Activated CD4-positive, alpha-beta memory T cell treated with anti-CD3 and anti-CD28 coated beads for 36 hours (primary cell): Measurements from ENCODE around the gene MATCAP1. TPM values are rescaled to one million over a fixed set of nuclear protein-coding genes. Genes with fewer than 3 reads are reported as not detected.

Experiments
- CTCF ChIA-PET: fragments of 350-600 bp; sonication (Branson Sonifier 250); formaldehyde crosslinking; loops from one replicate; lab custom pipeline; 2021; ENCODE audit warnings: antibody characterized with exemption, inconsistent platforms; lab: Charles Lee
- POLR2A ChIA-PET: fragments of 350-600 bp; sonication (Branson Sonifier 250); formaldehyde crosslinking; loops from one replicate; lab custom pipeline; 2021; ENCODE audit warnings: antibody characterized with exemption; lab: Charles Lee
- DNase-seq: peaks from one replicate; pipeline ENCODE4 v3.0.0-alpha.2; 2020
- H3K27ac Mint-ChIP-seq: one replicate; pipeline ENCODE4 v1.8.0; 2021; ENCODE audit warnings: mixed read lengths
- H3K27me3 Mint-ChIP-seq: one replicate; pipeline ENCODE4 v1.8.0; 2021; ENCODE audit warnings: mixed read lengths
- H3K36me3 Mint-ChIP-seq: one replicate; pipeline ENCODE4 v1.8.0; 2021; ENCODE audit warnings: mixed read lengths
- H3K4me1 Mint-ChIP-seq: one replicate; pipeline ENCODE4 v1.8.0; 2021; ENCODE audit warnings: low read depth, mixed read lengths
- H3K4me3 Mint-ChIP-seq: one replicate; pipeline ENCODE4 v1.8.0; 2021; ENCODE audit warnings: mild to moderate bottlenecking, mixed read lengths
- H3K9me3 Mint-ChIP-seq: one replicate; pipeline ENCODE4 v1.8.0; 2021; ENCODE audit warnings: mixed read lengths
- intact Hi-C: fragments of 100-400 bp; cut with micrococcal nuclease; formaldehyde crosslinking; loops from one replicate; pipeline ENCODE4 v1.15.1; 2023
- total RNA-seq, 2 experiments: library from RNA; stranded (reverse); gene quantifications; one replicate each; pipeline ENCODE4 v1.2.3, GENCODE V29; 2021

Gene MATCAP1
- total RNA-seq, 2 experiments from 2014 or later = 37.3 to 38.3 TPM

GRCh38 chr16:67187175-67187890, 3.6 kb upstream of the MATCAP1 start:
- Mint-ChIP-seq H3K4me1 (peaks cover 22% of the 10 kb centered on the region), H3K36me3 (no peaks in the 10 kb centered on the region), H3K27me3 (peaks cover 8% of the 10 kb centered on the region), H3K27ac (no peak overlapping the region), H3K9me3 (no peaks in the 10 kb centered on the region), H3K4me3 (no peak overlapping the region)
- intact Hi-C loops = no loop called here
- POLR2A ChIA-PET = no interaction called here
- DNase-seq = no peak
- CTCF ChIA-PET = no interaction called here

GRCh38 chr16:67186550-67186950, 2.8 kb upstream of the MATCAP1 start:
- H3K4me3 Mint-ChIP-seq = no peak overlapping the region
- no peaks in the 10 kb centered on the region for H3K36me3 Mint-ChIP-seq
- peaks cover 17% of the 10 kb centered on the region for H3K4me1 Mint-ChIP-seq
- CTCF ChIA-PET = interaction anchor here (1.9 to 2.7 kb wide), 2 partner anchors 15 to 226 kb away, joined by 6 to 14 read pairs; partner anchors contain the start of genes CES3 and NOL3
- H3K27ac Mint-ChIP-seq = no peak overlapping the region
- H3K9me3 Mint-ChIP-seq = no peaks in the 10 kb centered on the region
- H3K27me3 Mint-ChIP-seq = peaks cover 8% of the 10 kb centered on the region
- no peak for DNase-seq
- POLR2A ChIA-PET = no interaction called here
- intact Hi-C loops = no loop called here

GRCh38 chr16:67185651-67186134, 1.9 kb upstream of the MATCAP1 start:
- CTCF ChIA-PET = interaction anchor here (0.6 to 4.0 kb wide), 34 partner anchors 9 to 236 kb away, joined by 3 to 57 read pairs (median 6); partner anchors contain the start of genes B3GNT9, CES3, FBXL8 and NOL3
- H3K9me3 Mint-ChIP-seq = no peaks in the 10 kb centered on the region
- no peaks in the 10 kb centered on the region for H3K36me3 Mint-ChIP-seq
- no peak overlapping the region for H3K4me3 Mint-ChIP-seq
- H3K27me3 Mint-ChIP-seq = peaks cover 8% of the 10 kb centered on the region
- intact Hi-C loops = loop anchor here (1.0 kb wide), 2 partner anchors 167 to 208 kb away; no protein-coding TSS in a partner anchor
- no peak for DNase-seq
- H3K27ac Mint-ChIP-seq = no peak overlapping the region
- H3K4me1 Mint-ChIP-seq = peaks cover 12% of the 10 kb centered on the region
- POLR2A ChIA-PET = interaction anchor here (1.0 to 1.5 kb wide), 2 partner anchors 11 to 41 kb away, joined by 4 read pairs; partner anchors contain the start of gene TMEM208

GRCh38 chr16:67184995-67185650, 1.4 kb upstream of the MATCAP1 start:
- no peaks in the 10 kb centered on the region for H3K9me3 Mint-ChIP-seq
- H3K4me1 Mint-ChIP-seq = peaks cover 12% of the 10 kb centered on the region
- intact Hi-C loops = loop anchor here (1.0 kb wide), 2 partner anchors 167 to 208 kb away; no protein-coding TSS in a partner anchor
- H3K27ac Mint-ChIP-seq = peak overlapping the region; percentile 34
- CTCF ChIA-PET = interaction anchor here (0.6 to 4.0 kb wide), 41 partner anchors 8 to 242 kb away, joined by 3 to 57 read pairs (median 4); partner anchors contain the start of genes B3GNT9, CES3, FBXL8 and NOL3
- POLR2A ChIA-PET = interaction anchor here (1.0 to 1.5 kb wide), 2 partner anchors 11 to 41 kb away, joined by 4 read pairs; partner anchors contain the start of gene TMEM208
- DNase-seq = peak; percentile 91
- H3K36me3 Mint-ChIP-seq = no peaks in the 10 kb centered on the region
- H3K27me3 Mint-ChIP-seq = peaks cover 8% of the 10 kb centered on the region
- peak overlapping the region; percentile 72 for H3K4me3 Mint-ChIP-seq

- Mint-ChIP-seq H3K9me3 (no peaks in the 10 kb centered on the region), H3K4me1 (peaks cover 12% of the 10 kb centered on the region), H3K27me3 (peaks cover 8% of the 10 kb centered on the region), H3K4me3 (no peak overlapping the region), H3K27ac (no peak overlapping the region), H3K36me3 (no peaks in the 10 kb centered on the region)
- POLR2A ChIA-PET = interaction anchor here (1.0 to 1.5 kb wide), 4 partner anchors 10 to 63 kb away, joined by 3 to 4 read pairs (median 4); partner anchors contain the start of genes FHOD1 and TMEM208
- intact Hi-C loops = no loop called here
- CTCF ChIA-PET = interaction anchor here (0.6 to 4.0 kb wide), 35 partner anchors 8 to 242 kb away, joined by 3 to 57 read pairs (median 5); partner anchors contain the start of genes B3GNT9, CES3, FBXL8 and NOL3
- no peak for DNase-seq
These were observed 761 bp upstream of the MATCAP1 start for GRCh38 chr16:67184453-67184994.

- H3K36me3 Mint-ChIP-seq = no peaks in the 10 kb centered on the region
- no peak overlapping the region for H3K4me3 Mint-ChIP-seq
- peaks cover 8% of the 10 kb centered on the region for H3K27me3 Mint-ChIP-seq
- no peak overlapping the region for H3K27ac Mint-ChIP-seq
- no peak for DNase-seq
- ChIA-PET POLR2A (interaction anchor here (0.5 to 1.4 kb wide), 4 partner anchors 23 to 170 kb away, joined by 3 read pairs; partner anchors contain the start of gene FHOD1), CTCF (interaction anchor here (0.6 to 4.0 kb wide), 5 partner anchors 26 to 222 kb away, joined by 3 to 57 read pairs (median 4); partner anchors contain the start of gene CES3)
- H3K4me1 Mint-ChIP-seq = peaks cover 16% of the 10 kb centered on the region
- intact Hi-C loops = loop anchor here (1.0 to 2.0 kb wide), 5 partner anchors 9 to 198 kb away; partner anchors contain the start of genes E2F4, FBXL8, FHOD1 and TRADD
- H3K9me3 Mint-ChIP-seq = no peaks in the 10 kb centered on the region
These were observed 508 bp downstream of the MATCAP1 start for GRCh38 chr16:67183284-67183626.

GRCh38 chr16:67182288-67182687, 1.5 kb downstream of the MATCAP1 start:
- peaks cover 8% of the 10 kb centered on the region for H3K27me3 Mint-ChIP-seq
- DNase-seq = no peak
- ChIA-PET POLR2A (interaction anchor here (1.2 kb wide), 1 partner anchor 9 kb away, joined by 4 read pairs; no protein-coding TSS in a partner anchor), CTCF (interaction anchor here (0.6 to 4.0 kb wide), 5 partner anchors 14 to 221 kb away, joined by 3 to 57 read pairs (median 4); partner anchors contain the start of gene CES3)
- H3K4me3 Mint-ChIP-seq = no peak overlapping the region
- no peaks in the 10 kb centered on the region for H3K36me3 Mint-ChIP-seq
- H3K27ac Mint-ChIP-seq = no peak overlapping the region
- H3K9me3 Mint-ChIP-seq = no peaks in the 10 kb centered on the region
- intact Hi-C loops = loop anchor here (2.0 kb wide), 2 partner anchors 65 to 197 kb away; partner anchors contain the start of gene FHOD1
- peaks cover 22% of the 10 kb centered on the region for H3K4me1 Mint-ChIP-seq

- H3K4me3 Mint-ChIP-seq = no peak overlapping the region
- intact Hi-C loops = no loop called here
- no peak overlapping the region for H3K27ac Mint-ChIP-seq
- CTCF ChIA-PET = interaction anchor here (0.8 to 1.4 kb wide), 3 partner anchors 17 to 164 kb away, joined by 3 to 6 read pairs (median 3); no protein-coding TSS in a partner anchor
- no peaks in the 10 kb centered on the region for H3K36me3 Mint-ChIP-seq
- POLR2A ChIA-PET = no interaction called here
- DNase-seq = no peak
- H3K9me3 Mint-ChIP-seq = no peaks in the 10 kb centered on the region
- peaks cover 8% of the 10 kb centered on the region for H3K27me3 Mint-ChIP-seq
- peaks cover 22% of the 10 kb centered on the region for H3K4me1 Mint-ChIP-seq
These were observed 2.4 kb downstream of the MATCAP1 start for GRCh38 chr16:67181346-67181745.

- intact Hi-C loops = no loop called here
- no peak for DNase-seq
- no peak overlapping the region for H3K4me3 Mint-ChIP-seq
- peaks cover 18% of the 10 kb centered on the region for H3K4me1 Mint-ChIP-seq
- no peaks in the 10 kb centered on the region for H3K36me3 Mint-ChIP-seq
- H3K9me3 Mint-ChIP-seq = no peaks in the 10 kb centered on the region
- no peak overlapping the region for H3K27ac Mint-ChIP-seq
- peaks cover 4% of the 10 kb centered on the region for H3K27me3 Mint-ChIP-seq
- ChIA-PET CTCF (interaction anchor here (1.4 kb wide), 1 partner anchor 162 kb away, joined by 6 read pairs; no protein-coding TSS in a partner anchor), POLR2A (no interaction called here)
These were observed 3.6 kb downstream of the MATCAP1 start for GRCh38 chr16:67180166-67180565.

- H3K4me1 Mint-ChIP-seq = peaks cover 15% of the 10 kb centered on the region
- H3K27ac Mint-ChIP-seq = no peak overlapping the region
- no peak overlapping the region for H3K4me3 Mint-ChIP-seq
- no peaks in the 10 kb centered on the region for H3K9me3 Mint-ChIP-seq
- DNase-seq = no peak
- intact Hi-C loops = loop anchor here (10.0 kb wide), 1 partner anchor 905 kb away; the partner anchor contains the start of gene NFATC3
- POLR2A ChIA-PET = no interaction called here
- peaks cover 2% of the 10 kb centered on the region for H3K27me3 Mint-ChIP-seq
- CTCF ChIA-PET = interaction anchor here (0.8 kb wide), 1 partner anchor 22 kb away, joined by 3 read pairs; no protein-coding TSS in a partner anchor
- H3K36me3 Mint-ChIP-seq = no peaks in the 10 kb centered on the region
These were observed 4.2 kb downstream of the MATCAP1 start for GRCh38 chr16:67179421-67180080.
